H9 (cell line): ENCODE measurements around the gene TSPAN9. TPM values are rescaled to one million over a fixed set of nuclear protein-coding genes. Genes with fewer than 3 reads are reported as not detected.

ENCODE experiments used
- DNase-seq: peaks from one replicate; pipeline ENCODE4 v3.0.0-alpha.2; 2017
- H2AFZ ChIP-seq: one replicate; pipeline ENCODE4 v1.6.1; 2013; ENCODE audit warnings: mild to moderate bottlenecking, low read length, control low read depth, moderate library complexity
- H2AK5ac ChIP-seq: 2 replicates; pipeline ENCODE4 v1.6.1; 2013; ENCODE audit warnings: low read length, control low read depth, mixed read lengths; ENCODE audit not compliant: insufficient read length
- H2BK120ac ChIP-seq: one replicate; pipeline ENCODE4 v1.6.1; 2013; ENCODE audit warnings: low read depth, mild to moderate bottlenecking, low read length, control low read depth, inconsistent platforms; ENCODE audit not compliant: poor library complexity, severe bottlenecking
- H2BK12ac ChIP-seq: 2 replicates; pipeline ENCODE4 v1.6.1; 2013; ENCODE audit warnings: low read length, control low read depth, mixed read lengths, low read depth; ENCODE audit not compliant: insufficient read length
- H2BK15ac ChIP-seq: 2 replicates; pipeline ENCODE4 v1.6.1; 2013; ENCODE audit warnings: low read depth, low read length, control low read depth
- H2BK20ac ChIP-seq: one replicate; pipeline ENCODE4 v1.6.1; 2013; ENCODE audit warnings: low read depth, mild to moderate bottlenecking, low read length, control low read depth, inconsistent platforms; ENCODE audit not compliant: poor library complexity, severe bottlenecking
- H2BK5ac ChIP-seq: 2 replicates; pipeline ENCODE4 v1.6.1; 2013; ENCODE audit warnings: low read length, control low read depth, mixed read lengths; ENCODE audit not compliant: insufficient read length
- H3K14ac ChIP-seq: 2 replicates; pipeline ENCODE4 v1.6.1; 2013; ENCODE audit warnings: low read length, control low read depth; ENCODE audit not compliant: insufficient read depth
- H3K18ac ChIP-seq: 2 replicates; pipeline ENCODE4 v1.6.1; 2013; ENCODE audit warnings: low read depth, mild to moderate bottlenecking, mixed read lengths, low read length, control low read depth; ENCODE audit not compliant: insufficient read length
- H3K23ac ChIP-seq: 2 replicates; pipeline ENCODE4 v1.6.1; 2013; ENCODE audit warnings: low read length, control low read depth, mixed read lengths, low read depth; ENCODE audit not compliant: insufficient read length
- H3K23me2 ChIP-seq: 2 replicates; pipeline ENCODE4 v1.6.1; 2013; ENCODE audit warnings: low read depth, mild to moderate bottlenecking, mixed read lengths, low read length, control low read depth; ENCODE audit not compliant: insufficient read length, poor library complexity, severe bottlenecking
- H3K27ac ChIP-seq: 2 replicates; pipeline ENCODE4 v1.5.1; 2013; ENCODE audit warnings: low read length, control low read depth, mixed read lengths, low read depth; ENCODE audit not compliant: insufficient read length
- H3K27me3 ChIP-seq: 2 replicates; pipeline ENCODE4 v1.6.1; 2013; ENCODE audit warnings: low read length, control low read depth, inconsistent platforms; ENCODE audit not compliant: insufficient read depth
- H3K4ac ChIP-seq: 2 replicates; pipeline ENCODE4 v1.6.1; 2013; ENCODE audit warnings: low read depth, mild to moderate bottlenecking, control low read depth, inconsistent platforms, low read length, moderate library complexity
- H3K4me1 ChIP-seq: 2 replicates; pipeline ENCODE4 v1.6.1; 2013; ENCODE audit warnings: low read length, control low read depth, inconsistent platforms; ENCODE audit not compliant: insufficient read depth
- H3K4me2 ChIP-seq: 2 replicates; pipeline ENCODE4 v1.6.1; 2013; ENCODE audit warnings: low read length, control low read depth, mixed read lengths; ENCODE audit not compliant: insufficient read length, insufficient read depth
- H3K56ac ChIP-seq: 2 replicates; pipeline ENCODE4 v1.6.1; 2013; ENCODE audit warnings: low read depth, mild to moderate bottlenecking, mixed read lengths, low read length, control low read depth; ENCODE audit not compliant: insufficient read length
- H3K79me1 ChIP-seq: 2 replicates; pipeline ENCODE4 v1.6.1; 2013; ENCODE audit warnings: low read depth, mild to moderate bottlenecking, moderate library complexity, low read length, control low read depth, inconsistent platforms; ENCODE audit not compliant: insufficient read depth, poor library complexity, severe bottlenecking
- H3K79me2 ChIP-seq: 2 replicates; pipeline ENCODE4 v1.6.1; 2013; ENCODE audit warnings: low read length, control low read depth, inconsistent platforms; ENCODE audit not compliant: insufficient read depth
- H3K9ac ChIP-seq: 2 replicates; pipeline ENCODE4 v1.6.1; 2013; ENCODE audit warnings: low read length, control low read depth, mixed read lengths; ENCODE audit not compliant: insufficient read length; ENCODE audit errors: extremely low read depth
- H3K9me3 ChIP-seq: one replicate; pipeline ENCODE4 v1.6.1; 2013; ENCODE audit warnings: low read depth, low read length, inconsistent platforms; ENCODE audit not compliant: control insufficient read depth
- H3T11ph ChIP-seq: one replicate; pipeline ENCODE4 v1.6.1; 2013; ENCODE audit warnings: mild to moderate bottlenecking, low read length, control low read depth, inconsistent platforms
- H4K20me1 ChIP-seq: one replicate; pipeline ENCODE4 v1.6.1; 2013; ENCODE audit not compliant: control insufficient read depth, insufficient read length, insufficient read depth
- H4K5ac ChIP-seq: 2 replicates; pipeline ENCODE4 v1.6.1; 2013; ENCODE audit warnings: low read depth, mild to moderate bottlenecking, mixed read lengths, low read length, control low read depth; ENCODE audit not compliant: insufficient read length
- H4K8ac ChIP-seq: replicated peaks from 2 replicates; pipeline ENCODE4 v1.6.1; 2013; ENCODE audit warnings: low read length, control low read depth, mixed read lengths, low read depth; ENCODE audit not compliant: insufficient read length
- H4K91ac ChIP-seq: 2 replicates; pipeline ENCODE4 v1.6.1; 2013; ENCODE audit warnings: low read depth, mild to moderate bottlenecking, moderate library complexity, mixed read lengths, low read length, control low read depth; ENCODE audit not compliant: insufficient read length
- H3K27ac Mint-ChIP-seq, 3 experiments: 2 replicates in 2 of 3; 3 replicates in 1 of 3; pipeline ENCODE4 v1.8.0; 2020 to 2021; ENCODE audit warnings: mixed read lengths in 3 of 3, mild to moderate bottlenecking in 1 of 3, moderate library complexity in 1 of 3
- H3K27me3 Mint-ChIP-seq: 2 replicates; pipeline ENCODE4 v1.8.0; 2021; ENCODE audit warnings: low read depth, mild to moderate bottlenecking, moderate library complexity, mixed read lengths
- H3K36me3 Mint-ChIP-seq, 3 experiments: 2 replicates in 2 of 3; 3 replicates in 1 of 3; pipeline ENCODE4 v1.8.0; 2020 to 2021; ENCODE audit warnings: low read depth in 3 of 3, mixed read lengths in 3 of 3; ENCODE audit not compliant: insufficient read depth in 1 of 3
- H3K4me1 Mint-ChIP-seq, 2 experiments: 2 replicates each; pipeline ENCODE4 v1.8.0; 2020; ENCODE audit warnings: mixed read lengths in 2 of 2
- H3K4me3 Mint-ChIP-seq, 2 experiments: 2 replicates in 1 of 2; 3 replicates in 1 of 2; pipeline ENCODE4 v1.8.0; 2020 to 2021; ENCODE audit warnings: mild to moderate bottlenecking in 2 of 2, mixed read lengths in 2 of 2, moderate library complexity in 1 of 2
- H3K9me3 Mint-ChIP-seq, 2 experiments: 2 replicates in 1 of 2; 3 replicates in 1 of 2; pipeline ENCODE4 v1.8.0; 2020; ENCODE audit warnings: mild to moderate bottlenecking in 2 of 2, mixed read lengths in 2 of 2, moderate library complexity in 1 of 2
- WGBS: extraction: QIAGEN DNeasy Blood & Tissue Kit; methylation state at CpG from one replicate; pipeline ENCODE4 v1.1.7; 2013; ENCODE audit warnings: missing lambda C conversion rate, low lambda C conversion rate, mixed read lengths; ENCODE audit not compliant: insufficient read length; ENCODE audit errors: extremely low coverage; 5-methylcytosine and 5-hydroxymethylcytosine counted together
- total RNA-seq: library from RNA; stranded (reverse); gene quantifications from 2 replicates; pipeline ENCODE4 v1.2.1, GENCODE V29; 2021
- TF ChIP-seq, protein P1 (sequence below): fragments of 200-600 bp; sonication (generic); conservative IDR thresholded peaks from 3 replicates; pipeline ENCODE4 v1.8.0; 2021; ENCODE audit warnings: antibody characterized with exemption, mild to moderate bottlenecking

Gene TSPAN9
- total RNA-seq, 1 experiment from 2014 or later, result 19.0 TPM

DNA sequence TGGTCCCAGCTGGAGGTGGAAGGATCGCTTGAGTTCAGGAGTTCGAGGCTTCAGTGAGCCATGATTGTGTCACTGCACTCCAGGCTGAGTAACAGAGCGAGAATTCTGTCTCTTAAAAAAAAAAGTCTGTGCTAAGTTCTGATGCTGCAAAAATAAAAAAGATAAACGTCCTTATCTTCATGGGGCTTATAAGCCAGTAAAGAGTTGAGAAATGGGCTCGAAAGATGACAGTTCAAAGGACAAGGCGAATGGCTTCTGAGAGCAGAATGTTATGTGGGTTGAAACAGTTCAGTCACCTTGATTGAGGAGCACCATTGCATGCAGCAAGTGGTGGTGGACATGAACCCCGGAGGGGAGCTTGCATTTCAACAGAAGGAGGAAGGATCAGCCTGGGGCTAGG lies 4.7 kb downstream of the TSPAN9 start:
- no peak overlapping the region for H2BK15ac ChIP-seq
- H3K18ac ChIP-seq, result no peak overlapping the region
- TF ChIP-seq, protein P1, sequence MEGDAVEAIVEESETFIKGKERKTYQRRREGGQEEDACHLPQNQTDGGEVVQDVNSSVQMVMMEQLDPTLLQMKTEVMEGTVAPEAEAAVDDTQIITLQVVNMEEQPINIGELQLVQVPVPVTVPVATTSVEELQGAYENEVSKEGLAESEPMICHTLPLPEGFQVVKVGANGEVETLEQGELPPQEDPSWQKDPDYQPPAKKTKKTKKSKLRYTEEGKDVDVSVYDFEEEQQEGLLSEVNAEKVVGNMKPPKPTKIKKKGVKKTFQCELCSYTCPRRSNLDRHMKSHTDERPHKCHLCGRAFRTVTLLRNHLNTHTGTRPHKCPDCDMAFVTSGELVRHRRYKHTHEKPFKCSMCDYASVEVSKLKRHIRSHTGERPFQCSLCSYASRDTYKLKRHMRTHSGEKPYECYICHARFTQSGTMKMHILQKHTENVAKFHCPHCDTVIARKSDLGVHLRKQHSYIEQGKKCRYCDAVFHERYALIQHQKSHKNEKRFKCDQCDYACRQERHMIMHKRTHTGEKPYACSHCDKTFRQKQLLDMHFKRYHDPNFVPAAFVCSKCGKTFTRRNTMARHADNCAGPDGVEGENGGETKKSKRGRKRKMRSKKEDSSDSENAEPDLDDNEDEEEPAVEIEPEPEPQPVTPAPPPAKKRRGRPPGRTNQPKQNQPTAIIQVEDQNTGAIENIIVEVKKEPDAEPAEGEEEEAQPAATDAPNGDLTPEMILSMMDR, result no peak
- peaks cover 5% of the 10 kb centered on the region; the same call in 1 of the 2 replicates for H3K4me1 ChIP-seq
- H3K27me3 ChIP-seq, result no peaks in the 10 kb centered on the region
- H4K5ac ChIP-seq, result no peak overlapping the region
- Mint-ChIP-seq H3K27me3 (peaks cover 13% of the 10 kb centered on the region), H3K36me3 (peaks cover 11 to 20% (median 16%) of the 10 kb centered on the region in 3 experiments), H3K9me3 (peaks cover 3% of the 10 kb centered on the region in 2 experiments; a peak in 3 of 5 replicates), H3K4me3 (no peak overlapping the region), H3K27ac (no peak overlapping the region), H3K4me1 (peaks cover 50 to 58% of the 10 kb centered on the region in 2 experiments)
- no peak overlapping the region for H3K27ac ChIP-seq
- no peak overlapping the region for H3K56ac ChIP-seq
- DNase-seq, result no peak
- H3K23me2 ChIP-seq, result no peaks in the 10 kb centered on the region
- no peaks in the 10 kb centered on the region for H3K79me2 ChIP-seq
- H3K4me2 ChIP-seq, result no peak overlapping the region
- no peak overlapping the region for H2BK120ac ChIP-seq
- H2BK12ac ChIP-seq, result no peak overlapping the region
- H4K8ac ChIP-seq, result no peak overlapping the region
- no peak overlapping the region for H2AFZ ChIP-seq
- H2BK20ac ChIP-seq, result no peak overlapping the region
- no peaks in the 10 kb centered on the region for H3K79me1 ChIP-seq
- no peaks in the 10 kb centered on the region for H4K20me1 ChIP-seq
- H3K9ac ChIP-seq, result no peak overlapping the region
- no peak overlapping the region for H3K23ac ChIP-seq
- no peak overlapping the region for H2AK5ac ChIP-seq
- no peak overlapping the region for H3K14ac ChIP-seq
- no peak overlapping the region for H2BK5ac ChIP-seq
- H3K9me3 ChIP-seq, result no peaks in the 10 kb centered on the region
- H4K91ac ChIP-seq, result no peak overlapping the region
- no peak overlapping the region for H3T11ph ChIP-seq
- no peak overlapping the region for H3K4ac ChIP-seq
- WGBS, result no CpG with 5 or more reads among the region's 7 CpGs
